G401.6 (cell line): Measurements from ENCODE around the gene STPG1.

Experiments used
- FAIRE-seq: peaks from 2 replicates; lab custom pipeline; 2012; peaks lifted over from hg19 to GRCh38; lab: Jason Lieb, UNC

STPG1 gene

GRCh38 chr1:24392982-24393650 is 20.5 kb downstream of the STPG1 start:
- FAIRE-seq: no peak

GRCh38 chr1:24392604-24392946 is 21.0 kb downstream of the STPG1 start:
- FAIRE-seq: no peak

- FAIRE-seq: no peak
Measured at GRCh38 chr1:24391882-24392603, 21.5 kb downstream of the STPG1 start.

GRCh38 chr1:24390924-24391782 is 22.4 kb downstream of the STPG1 start:
- FAIRE-seq: peak; percentile 88

- no peak for FAIRE-seq
Measured at GRCh38 chr1:24389231-24389678, 24.3 kb downstream of the STPG1 start.

- no peak for FAIRE-seq
Measured at GRCh38 chr1:24388331-24388885, 25.2 kb downstream of the STPG1 start.

GRCh38 chr1:24387636-24388175 is 25.9 kb downstream of the STPG1 start:
- no peak for FAIRE-seq

GRCh38 chr1:24386931-24387330 is 26.7 kb downstream of the STPG1 start:
- no peak for FAIRE-seq

- no peak for FAIRE-seq
Measured at GRCh38 chr1:24386241-24386640, 27.3 kb downstream of the STPG1 start.

- FAIRE-seq: no peak
Measured at GRCh38 chr1:24385160-24385940, 28.2 kb downstream of the STPG1 start.

GRCh38 chr1:24384251-24385090 is 29.1 kb downstream of the STPG1 start:
- FAIRE-seq: no peak

- no peak for FAIRE-seq
Measured at GRCh38 chr1:24383381-24383940, 30.1 kb downstream of the STPG1 start.

- no peak for FAIRE-seq
Measured at GRCh38 chr1:24382165-24382577, 31.4 kb downstream of the STPG1 start.

GRCh38 chr1:24381256-24381655 is 32.3 kb downstream of the STPG1 start:
- no peak for FAIRE-seq

GRCh38 chr1:24380508-24380907 is 33.1 kb downstream of the STPG1 start:
- no peak for FAIRE-seq

GRCh38 chr1:24379733-24380315 is 33.8 kb downstream of the STPG1 start:
- FAIRE-seq: no peak

- no peak for FAIRE-seq
Measured at GRCh38 chr1:24374891-24375786, 38.4 kb downstream of the STPG1 start.

GRCh38 chr1:24373710-24374109 is 39.9 kb downstream of the STPG1 start:
- FAIRE-seq: no peak

- FAIRE-seq: no peak
Measured at GRCh38 chr1:24373044-24373443, 40.5 kb downstream of the STPG1 start.
